Transverse colon (tissue), 4 donors: ENCODE data around the gene CDSN. TPM values are rescaled to one million over a fixed set of nuclear protein-coding genes. Genes with fewer than 3 reads are reported as not detected.

Experiments
- DNase-seq: peaks from one replicate; pipeline ENCODE4 v3.0.0-alpha.2; 2019
- H3K27ac ChIP-seq, 4 donors: fragments of 200-600 bp; sonication (generic); 2 replicates each; pipeline ENCODE4 v1.5.1; 2016 to 2018; ENCODE audit warnings: inconsistent platforms in 4 of 4
- H3K27me3 ChIP-seq: fragments of 200-600 bp; sonication (generic); 2 replicates; pipeline ENCODE4 v1.5.1; 2017; ENCODE audit warnings: inconsistent platforms
- H3K36me3 ChIP-seq, 4 donors: fragments of 200-600 bp; sonication (generic); 2 replicates each; pipeline ENCODE4 v1.5.1; 2017 to 2019; ENCODE audit warnings: inconsistent platforms in 4 of 4
- H3K4me1 ChIP-seq, 4 donors: fragments of 200-600 bp; sonication (generic); 2 replicates each; pipeline ENCODE4 v1.5.1; 2017 to 2020; ENCODE audit warnings: inconsistent platforms in 4 of 4
- H3K4me3 ChIP-seq, 4 donors: fragments of 200-600 bp; sonication (generic); 1 replicate in 1 of 4; 2 replicates in 3 of 4; pipeline versions ENCODE4 v1.5.1 to v1.6.1; 2017 to 2019; ENCODE audit warnings: inconsistent platforms in 4 of 4
- H3K9me3 ChIP-seq, 2 donors: fragments of 200-600 bp; sonication (generic); 2 replicates each; pipeline ENCODE4 v1.5.1; 2017 to 2019; ENCODE audit warnings: inconsistent platforms in 2 of 2
- CTCF ChIP-seq, 5 experiments: fragments of 200-600 bp in 3 of 5; fragments of 450-650 bp in 2 of 5; sonication (generic) in 3 of 5; IDR thresholded peaks; 1 replicate in 2 of 5; 2 replicates in 3 of 5; pipeline ENCODE4 v1.5.1; 2016 to 2017; ENCODE audit warnings: antibody characterized with exemption in 5 of 5, inconsistent platforms in 3 of 5, mild to moderate bottlenecking in 2 of 5, moderate library complexity in 1 of 5
- EP300 ChIP-seq: sonication (generic); formaldehyde crosslinking; IDR thresholded peaks from one replicate; pipeline ENCODE4 v1.6.1; 2017; ENCODE audit warnings: antibody characterized with exemption, low read depth
- POLR2A ChIP-seq: fragments of 450-650 bp; IDR thresholded peaks from one replicate; pipeline ENCODE4 v1.6.1; 2016; ENCODE audit warnings: antibody characterized with exemption, mild to moderate bottlenecking, moderate library complexity
- POLR2AphosphoS5 ChIP-seq, 3 donors: sonication (generic); formaldehyde crosslinking; IDR thresholded peaks; one replicate each; pipeline ENCODE4 v1.6.1; 2016; ENCODE audit warnings: antibody characterized with exemption in 3 of 3
- WGBS, 2 donors: methylation state at CpG; one replicate each; pipeline ENCODE4 v1.1.5; 2018; ENCODE audit warnings: low coverage in 1 of 2; 5-methylcytosine and 5-hydroxymethylcytosine counted together
- in situ Hi-C, 4 donors: fragments of 200-750 bp; cut with MboI; loops; one replicate each; pipeline versions ENCODE4 v1.15.0 to v1.15.1; 2017; ENCODE audit warnings: low sequenced_read_pairs in 3 of 4, low pct_ligation_motif_present in 1 of 4, low pct_unique_long_range_greater_than_20kb in 1 of 4
- intact Hi-C: fragments of 100-400 bp; cut with DNase I; formaldehyde crosslinking; loops from one replicate; pipeline ENCODE4 v1.15.1; 2023; ENCODE audit warnings: low total_unique reads
- total RNA-seq, 4 donors: library from RNA; depleted of rRNA; stranded (reverse); fragments of >200 nt; gene quantifications; one replicate each; pipeline ENCODE4 v1.1.0, GENCODE V29; 2016

Gene CDSN
- total RNA-seq, 4 donors from 2014 or later, result not detected

- peak overlapping the region in 1 of 4 donors; percentile 7 for H3K27ac ChIP-seq
- in situ Hi-C loops (loop anchor here in 1 of 4 donors (10.0 to 25.0 kb wide), 2 partner anchors 262 to 625 kb away; no protein-coding TSS in a partner anchor), intact Hi-C loops (loop anchor here (10.0 kb wide), 1 partner anchor 252 kb away; no protein-coding TSS in a partner anchor)
- no peaks in the 10 kb centered on the region for H3K9me3 ChIP-seq
- H3K4me3 ChIP-seq, result no peak overlapping the region
- WGBS, 2 donors, result 36 to 41% methylated on average over 6 to 7 of the region's 7 CpGs
- DNase-seq, result no peak
- TF ChIP-seq EP300 (no peak), POLR2AphosphoS5 (IDR thresholded peaks at IDR 0.05) (no peak), POLR2A (no peak), CTCF (IDR thresholded peaks at IDR 0.05) (no peak)
- peaks cover 10% of the 10 kb centered on the region for H3K27me3 ChIP-seq
- H3K36me3 ChIP-seq, result no peaks in the 10 kb centered on the region
- peaks cover 0 to 18% (median 0%) of the 10 kb centered on the region in 4 donors for H3K4me1 ChIP-seq
Measured at GRCh38 chr6:31086788-31087440, 33.3 kb downstream of the CDSN start.

- DNase-seq, result peak; percentile 44
- Histone ChIP-seq H3K4me1 (peaks cover 0 to 10% (median 0%) of the 10 kb centered on the region in 4 donors), H3K4me3 (no peak overlapping the region), H3K9me3 (no peaks in the 10 kb centered on the region), H3K36me3 (no peaks in the 10 kb centered on the region), H3K27ac (no peak overlapping the region), H3K27me3 (peaks cover 19% of the 10 kb centered on the region)
- TF ChIP-seq CTCF (IDR thresholded peaks at IDR 0.05), result peak in 3 of 5 experiments; percentile 10 to 33 (median 29)
- no peak for TF ChIP-seq POLR2A
- intact Hi-C loops (loop anchor here (10.0 kb wide), 1 partner anchor 249 kb away; no protein-coding TSS in a partner anchor), in situ Hi-C loops (loop anchor here in 1 of 4 donors (10.0 to 25.0 kb wide), 2 partner anchors 259 to 622 kb away; no protein-coding TSS in a partner anchor)
- 47 to 69% methylated on average over 2 to 8 of the region's 8 CpGs for WGBS, 2 donors
Measured at GRCh38 chr6:31083742-31084354, 36.4 kb downstream of the CDSN start.

- Histone ChIP-seq H3K36me3 (no peaks in the 10 kb centered on the region), H3K4me3 (no peak overlapping the region), H3K27ac (no peak overlapping the region), H3K4me1 (peaks cover 0 to 4% (median 0%) of the 10 kb centered on the region in 4 donors), H3K9me3 (no peaks in the 10 kb centered on the region), H3K27me3 (peaks cover 19% of the 10 kb centered on the region)
- intact Hi-C loops, result loop anchor here (10.0 kb wide), 1 partner anchor 247 kb away; no protein-coding TSS in a partner anchor
- 84 to 100% methylated on average over 5 to 6 of the region's 6 CpGs for WGBS, 2 donors
- no peak for DNase-seq
- in situ Hi-C loops, result loop anchor here in 1 of 4 donors (10.0 to 25.0 kb wide), 2 partner anchors 257 to 620 kb away; no protein-coding TSS in a partner anchor
- TF ChIP-seq POLR2A, result no peak
- no peak for TF ChIP-seq POLR2AphosphoS5 (IDR thresholded peaks at IDR 0.05)
- no peak for TF ChIP-seq EP300
- no peak for TF ChIP-seq CTCF (IDR thresholded peaks at IDR 0.05)
Measured at GRCh38 chr6:31081872-31082271, 38.4 kb downstream of the CDSN start.

- H3K4me1 ChIP-seq, result peaks cover 0 to 4% (median 0%) of the 10 kb centered on the region in 4 donors
- peaks cover 14% of the 10 kb centered on the region for H3K27me3 ChIP-seq
- in situ Hi-C loops (loop anchor here in 3 of 4 donors (5.0 to 25.0 kb wide), 4 partner anchors 162 to 617 kb away; partner anchors contain the start of gene VARS2 (in 1 of the 3)), intact Hi-C loops (loop anchor here (10.0 kb wide), 1 partner anchor 245 kb away; no protein-coding TSS in a partner anchor)
- peak; percentile 64 for DNase-seq
- H3K9me3 ChIP-seq, result no peaks in the 10 kb centered on the region
- no peak overlapping the region for H3K27ac ChIP-seq
- H3K36me3 ChIP-seq, result no peaks in the 10 kb centered on the region
- peak overlapping the region in 1 of 4 donors; percentile 2 for H3K4me3 ChIP-seq
- TF ChIP-seq POLR2A (no peak), CTCF (IDR thresholded peaks at IDR 0.05) (peak; percentile 70 to 84 (median 76)), EP300 (no peak), POLR2AphosphoS5 (IDR thresholded peaks at IDR 0.05) (no peak)
- 18 to 46% methylated on average over 7 to 22 of the region's 22 CpGs for whole genome bisulfite sequencing, 2 donors
Measured at GRCh38 chr6:31079656-31080261, 40.5 kb downstream of the CDSN start.
